Mammary epithelial cell (primary cell): ENCODE measurements around the gene NDUFB8.

Experiments used
- CTCF ChIP-seq, 2 donors: IDR thresholded peaks in 1 of 2; conservative IDR thresholded peaks in 1 of 2; 2 replicates each; pipeline ENCODE4 v1.5.1; 2011 to 2012; ENCODE audit warnings: inconsistent platforms in 2 of 2, low read length in 2 of 2, mild to moderate bottlenecking in 2 of 2, control low read depth in 1 of 2, low read depth in 1 of 2; ENCODE audit not compliant: insufficient read depth in 1 of 2; ENCODE audit errors: extremely low read depth in 1 of 2
- EZH2 ChIP-seq: IDR thresholded peaks from 2 replicates; pipeline ENCODE4 v1.6.1; 2012; ENCODE audit warnings: low read length, inconsistent platforms, borderline replicate concordance

GRCh38 chr10:100551738-100552137, 22.1 kb upstream of the NDUFB8 start:
- no peak for TF ChIP-seq CTCF (conservative IDR thresholded peaks at IDR 0.05 in 1 of 2, IDR thresholded peaks at IDR 0.05 in 1 of 2; ENCODE audit: extremely low read depth in 1 of 2, insufficient read depth in 1 of 2, low read depth in 1 of 2, low read length in 2 of 2)
- no peak for TF ChIP-seq EZH2
